ENCODE data around the gene ZNF324.
A peak's percentile ranks its signal among the peaks of the same experiment; 100 is the strongest.
"Not testable (repeated sequence)": the region's sequence is repeated elsewhere in the genome, so short reads cannot be mapped to it uniquely, and the experiment has no call there.

Gene ZNF324

GRCh38 chr19:58507602-58508223 lies 40.8 kb downstream of the ZNF324 start:
- not testable (repeated sequence) for DNase-seq

GRCh38 chr19:58509731-58510083 lies 42.8 kb downstream of the ZNF324 start:
- DNase-seq: no peak

GRCh38 chr19:58510084-58510862 lies 43.4 kb downstream of the ZNF324 start:
- no peak for DNase-seq

DNA sequence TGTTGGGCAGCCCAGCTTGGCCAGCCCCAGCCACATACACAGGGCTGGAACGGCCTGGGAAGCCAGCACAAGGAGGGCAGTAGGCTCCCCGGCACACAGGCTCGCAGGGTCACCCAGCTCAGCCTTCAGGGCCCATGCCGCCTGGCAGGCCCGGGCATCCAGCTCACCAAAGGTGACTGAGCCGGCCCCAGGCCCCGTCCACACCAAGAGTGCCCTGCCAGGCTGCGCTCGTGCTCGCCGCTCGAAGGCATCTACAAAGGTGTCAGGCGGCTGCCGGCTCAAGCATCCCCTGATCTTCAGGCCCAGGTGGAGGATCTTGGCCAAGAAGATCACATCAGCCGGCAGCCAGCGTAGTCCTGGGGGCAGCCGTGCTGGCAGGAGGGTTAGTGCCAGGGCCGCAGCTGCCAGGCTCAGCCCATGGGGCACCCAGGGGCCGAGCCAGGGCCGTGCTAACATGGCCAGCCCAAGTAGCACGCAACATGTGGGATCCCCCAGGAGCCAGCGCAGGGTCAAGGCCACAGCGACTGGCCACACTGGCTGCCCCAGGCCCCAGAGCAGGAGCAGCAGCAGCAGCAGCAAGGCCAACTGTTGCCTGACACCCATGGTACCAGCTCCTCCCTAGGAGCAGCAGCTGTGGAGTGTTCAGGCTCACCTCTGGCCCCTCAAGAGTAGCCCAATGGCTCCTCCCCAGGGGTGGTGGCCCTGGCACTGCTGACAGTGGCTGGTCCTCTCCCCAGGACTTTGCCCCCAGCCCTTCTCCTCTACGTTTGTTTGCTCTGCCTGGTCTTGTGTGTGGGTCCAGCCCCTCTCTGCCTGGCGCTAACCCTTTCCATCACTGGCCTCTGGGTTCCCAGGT lies 44.7 kb downstream of the ZNF324 start, which contains the start of gene SLC27A5:
Gene SLC27A5 (minus strand): TSS at position 640 of the 856 bp plus-strand sequence. CDS start 37 bp downstream, at position 603.
- DNase-seq: no peak

DNA sequence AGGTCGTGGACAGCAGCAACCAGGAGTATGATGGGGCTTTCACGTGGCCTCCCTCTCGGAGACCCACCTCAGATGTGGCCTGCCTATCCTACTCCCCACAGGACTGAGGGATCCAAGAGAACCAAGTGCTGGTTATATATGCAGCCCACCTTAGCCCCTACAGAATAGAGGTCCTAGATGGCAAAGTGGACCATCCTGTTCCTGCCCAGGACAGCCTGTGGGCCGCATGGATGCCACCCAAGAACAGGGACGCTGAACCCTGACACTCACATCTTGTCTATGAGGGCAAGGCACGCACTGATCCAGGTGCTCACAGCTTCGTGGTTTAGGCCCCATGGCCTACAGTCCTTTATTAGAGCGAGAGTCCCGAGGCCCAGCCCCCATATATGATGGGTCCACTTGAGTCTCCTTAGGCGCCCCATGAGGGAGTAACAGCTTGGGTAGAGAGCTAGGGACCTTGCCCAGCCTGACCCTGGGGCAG lies 46.4 kb downstream of the ZNF324 start:
- DNase-seq: no peak

- peak; percentile 95 for DNase-seq
Measured at GRCh38 chr19:58513694-58514563, 47.0 kb downstream of the ZNF324 start.

DNA sequence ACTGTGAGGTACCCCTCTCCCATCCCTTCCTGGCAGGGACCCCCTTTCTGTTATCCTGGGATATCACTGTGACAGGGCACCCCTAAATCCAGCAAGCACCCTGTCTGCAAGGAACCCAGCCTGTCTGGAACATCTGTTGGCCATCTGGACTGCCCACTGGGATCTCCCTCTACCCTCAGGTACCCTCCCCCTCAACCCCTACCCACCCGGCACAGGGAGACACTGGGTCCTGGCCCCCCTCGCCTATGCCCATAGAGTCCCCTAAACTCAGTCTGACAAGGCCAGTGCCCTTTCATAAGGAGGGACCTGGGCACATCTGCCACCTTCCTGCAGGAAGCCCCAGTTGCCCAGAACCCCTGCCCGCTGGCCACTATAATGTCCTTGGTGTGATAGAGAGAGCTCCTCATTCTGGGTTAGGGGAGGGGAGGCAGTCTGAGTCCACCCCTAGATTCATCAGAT lies 47.7 kb downstream of the ZNF324 start:
- DNase-seq: no peak

GRCh38 chr19:58515259-58515658 lies 48.4 kb downstream of the ZNF324 start:
- no peak for DNase-seq

GRCh38 chr19:58516246-58516836 lies 49.5 kb downstream of the ZNF324 start:
- no peak for DNase-seq

GRCh38 chr19:58516964-58517833 lies 50.3 kb downstream of the ZNF324 start:
- no peak for DNase-seq

GRCh38 chr19:58518256-58519086 lies 51.6 kb downstream of the ZNF324 start:
- no peak for DNase-seq

DNA sequence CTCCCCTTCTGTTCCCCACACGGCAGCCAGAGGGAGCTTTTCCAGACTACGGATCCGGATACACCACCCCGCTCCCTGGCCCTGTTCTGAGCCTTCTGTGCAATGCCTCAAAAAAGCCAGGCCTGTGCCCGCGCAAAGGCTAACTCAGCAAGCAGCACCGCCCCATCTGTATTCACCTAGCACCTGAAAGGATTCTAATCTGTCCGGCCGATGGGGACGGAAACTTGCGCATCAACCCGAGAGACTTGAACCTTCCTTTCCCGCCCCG lies 52.1 kb downstream of the ZNF324 start:
- DNase-seq: peak; percentile 65

DNA sequence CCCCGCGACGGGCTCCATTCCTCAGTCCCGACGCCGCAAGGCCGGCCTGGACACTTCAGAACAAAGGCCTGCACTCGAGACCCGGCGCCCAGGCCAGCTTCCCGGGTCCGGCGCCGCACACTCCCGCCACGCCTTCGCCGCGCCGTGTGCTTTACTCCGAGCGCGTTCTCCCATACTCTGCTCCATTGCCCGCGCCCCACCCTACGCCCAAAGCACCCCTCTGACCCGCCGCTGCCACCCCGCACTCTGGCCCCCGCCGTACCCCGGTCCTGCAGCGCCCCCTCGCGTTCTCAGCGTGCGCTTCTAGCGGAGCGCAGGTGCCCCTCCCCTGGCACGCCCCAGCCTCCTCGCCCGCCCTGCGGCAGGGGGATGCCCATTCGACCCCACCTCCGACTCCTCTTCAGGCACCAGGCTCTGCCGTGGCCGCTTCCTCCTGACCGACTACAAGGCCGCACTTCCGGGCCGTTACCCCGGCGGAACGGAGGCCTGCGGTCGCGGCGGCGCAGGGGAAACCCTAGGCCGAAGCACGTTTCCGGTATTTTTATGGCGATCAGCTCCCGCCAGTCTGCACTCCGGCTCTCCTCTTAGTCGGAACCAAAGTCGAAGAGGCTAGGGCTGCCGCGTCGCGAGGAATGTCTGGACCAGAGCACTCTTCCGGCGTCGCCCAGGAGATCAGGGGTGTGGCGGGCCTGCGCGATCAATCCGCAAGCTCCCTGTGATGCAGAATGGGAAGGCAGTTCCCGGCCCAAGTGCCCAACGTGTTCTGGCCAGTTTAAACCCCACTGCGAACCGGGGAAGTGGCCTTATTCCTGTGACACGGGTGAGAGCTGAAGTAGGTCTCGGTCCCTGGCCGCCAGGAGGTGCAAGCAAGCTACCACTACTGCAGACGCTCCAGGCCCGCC lies 52.7 kb downstream of the ZNF324 start, which contains the start of gene ZBTB45:
Gene ZBTB45 (minus strand): TSS at position 456 of the 902 bp plus-strand sequence. CDS start 2,137 bp downstream, outside the sequence.
- DNase-seq: peak; percentile 99

GRCh38 chr19:58520257-58520599 lies 53.3 kb downstream of the ZNF324 start:
- DNase-seq: no peak

DNA sequence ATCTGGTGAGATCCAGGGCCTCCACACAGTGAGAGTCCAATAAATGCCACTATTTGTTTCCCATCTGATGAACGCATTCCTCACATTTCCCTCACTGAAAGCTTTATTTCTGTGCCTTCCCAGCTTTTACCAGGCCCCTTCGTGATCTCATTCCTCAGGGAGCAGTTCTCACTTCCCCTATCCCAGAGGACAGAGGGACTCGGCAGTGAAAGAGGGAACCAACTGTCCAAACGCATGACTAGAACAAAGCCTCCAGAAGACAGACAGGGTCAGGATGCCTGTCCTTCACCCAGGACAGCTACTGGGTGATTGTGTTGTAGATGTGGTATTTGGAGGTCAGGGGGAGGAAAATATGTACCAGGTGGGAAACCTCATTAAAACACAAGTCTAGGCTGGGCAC lies 54.8 kb downstream of the ZNF324 start:
- DNase-seq: no peak

DNA sequence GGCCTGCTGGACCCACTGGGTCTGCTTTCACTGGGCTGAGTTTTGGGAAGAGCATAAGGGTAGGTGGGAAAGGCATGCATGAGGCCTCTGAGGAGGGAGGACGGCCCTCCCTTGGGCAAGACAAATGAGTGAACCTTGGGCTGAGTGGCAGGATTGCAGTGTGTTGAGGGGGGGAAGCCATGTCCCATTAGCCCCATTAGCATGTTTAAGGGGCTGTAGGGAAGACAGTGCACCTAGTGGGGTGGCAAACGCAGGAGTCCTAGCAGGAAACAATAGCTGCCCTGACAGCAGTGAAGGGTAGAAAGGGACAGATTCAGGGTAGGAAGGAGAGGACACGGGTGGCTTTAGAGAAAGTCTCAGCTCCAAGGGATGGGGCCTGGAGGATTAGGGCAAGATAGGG lies 55.8 kb downstream of the ZNF324 start:
- DNase-seq: no peak

All from NCI-H226 (cell line).